ENCODE results near the gene ABCB1. TPM values are rescaled to one million over a fixed set of nuclear protein-coding genes. Genes with fewer than 3 reads are reported as not detected.

The ABCB1 gene
- total and polyA plus RNA-seq, 2 of the 13 experiments (the other 11 are each of a cell fraction or from before 2014, with no cell fraction given), result 42.8 to 52.6 TPM

DNA sequence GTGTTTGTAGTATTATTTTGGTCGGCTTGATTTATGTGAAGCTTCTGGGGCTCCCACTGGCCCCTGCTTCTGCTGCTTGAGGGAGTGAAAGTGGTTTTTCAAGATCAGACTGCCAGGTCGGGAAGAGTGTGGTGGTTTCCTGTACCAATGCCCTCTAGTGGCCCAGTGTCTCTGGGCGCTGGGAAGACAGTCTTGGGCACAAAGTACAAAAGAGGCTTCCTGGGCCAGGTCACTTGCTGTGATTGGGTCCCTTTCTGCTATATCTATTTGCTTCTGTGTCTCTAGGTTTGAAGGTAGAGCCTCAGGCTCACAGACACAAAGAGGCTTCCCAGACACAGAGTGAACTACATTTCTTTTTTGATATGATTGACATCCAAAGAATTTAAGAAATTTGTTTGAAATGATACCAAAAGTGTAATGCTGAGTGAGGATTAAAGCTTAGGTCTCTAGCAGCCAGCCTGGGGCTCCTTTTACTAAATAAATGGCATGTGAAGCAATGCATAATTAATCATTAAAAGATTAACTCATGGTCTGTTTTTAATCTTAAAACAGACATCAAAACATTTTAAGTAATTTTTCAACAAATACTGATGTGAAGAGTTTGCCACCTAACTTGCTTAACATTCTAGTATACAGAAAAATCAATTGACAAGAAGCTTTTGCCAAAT is 36.3 kb downstream of the ABCB1 start (continued):
- TF ChIP-seq, protein P1, sequence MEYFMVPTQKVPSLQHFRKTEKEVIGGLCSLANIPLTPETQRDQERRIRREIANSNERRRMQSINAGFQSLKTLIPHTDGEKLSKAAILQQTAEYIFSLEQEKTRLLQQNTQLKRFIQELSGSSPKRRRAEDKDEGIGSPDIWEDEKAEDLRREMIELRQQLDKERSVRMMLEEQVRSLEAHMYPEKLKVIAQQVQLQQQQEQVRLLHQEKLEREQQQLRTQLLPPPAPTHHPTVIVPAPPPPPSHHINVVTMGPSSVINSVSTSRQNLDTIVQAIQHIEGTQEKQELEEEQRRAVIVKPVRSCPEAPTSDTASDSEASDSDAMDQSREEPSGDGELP (IDR thresholded peaks at IDR 0.05; ENCODE audit: borderline replicate concordance, low read depth), result no peak
- TF ChIP-seq PBX3 (CRISPR knock-in tag; IDR thresholded peaks at IDR 0.05; ENCODE audit: borderline replicate concordance) (no peak), EHMT2 (IDR thresholded peaks at IDR 0.05; ENCODE audit: borderline replicate concordance, low read depth, low read length) (no peak), ZNF549 (CRISPR knock-in tag; IDR thresholded peaks at IDR 0.05) (no peak), ERF (CRISPR knock-in tag; IDR thresholded peaks at IDR 0.05) (no peak; the same call in 1 of the 2 replicates), FOSL1 (CRISPR knock-in tag; IDR thresholded peaks at IDR 0.05; ENCODE audit: borderline replicate concordance) (no peak), IRF2 (CRISPR knock-in tag; IDR thresholded peaks at IDR 0.05) (0 out of 2 replicates have a peak, but pooled peaks have one; percentile 28), ZSCAN5A (CRISPR knock-in tag; IDR thresholded peaks at IDR 0.05; ENCODE audit: borderline replicate concordance) (no peak), ATF6 (CRISPR knock-in tag; conservative IDR thresholded peaks at IDR 0.05) (no peak), ZNF263 (CRISPR knock-in tag; IDR thresholded peaks at IDR 0.05) (no peak), KLF12 (CRISPR knock-in tag; IDR thresholded peaks at IDR 0.05; ENCODE audit: borderline replicate concordance) (no peak), ZNF562 (CRISPR knock-in tag; IDR thresholded peaks at IDR 0.05; ENCODE audit: borderline replicate concordance) (no peak), HOXD1 (CRISPR knock-in tag; IDR thresholded peaks at IDR 0.05) (no peak), MEIS2 (CRISPR knock-in tag; IDR thresholded peaks at IDR 0.05) (no peak), HMG20B (CRISPR knock-in tag; conservative IDR thresholded peaks at IDR 0.05) (no peak), GFI1 (CRISPR knock-in tag; IDR thresholded peaks at IDR 0.05; ENCODE audit: borderline replicate concordance) (0 out of 2 replicates have a peak, but pooled peaks have one; percentile 52), ZNF30 (CRISPR knock-in tag; IDR thresholded peaks at IDR 0.05) (no peak)
- TF ChIP-seq, protein P2, sequence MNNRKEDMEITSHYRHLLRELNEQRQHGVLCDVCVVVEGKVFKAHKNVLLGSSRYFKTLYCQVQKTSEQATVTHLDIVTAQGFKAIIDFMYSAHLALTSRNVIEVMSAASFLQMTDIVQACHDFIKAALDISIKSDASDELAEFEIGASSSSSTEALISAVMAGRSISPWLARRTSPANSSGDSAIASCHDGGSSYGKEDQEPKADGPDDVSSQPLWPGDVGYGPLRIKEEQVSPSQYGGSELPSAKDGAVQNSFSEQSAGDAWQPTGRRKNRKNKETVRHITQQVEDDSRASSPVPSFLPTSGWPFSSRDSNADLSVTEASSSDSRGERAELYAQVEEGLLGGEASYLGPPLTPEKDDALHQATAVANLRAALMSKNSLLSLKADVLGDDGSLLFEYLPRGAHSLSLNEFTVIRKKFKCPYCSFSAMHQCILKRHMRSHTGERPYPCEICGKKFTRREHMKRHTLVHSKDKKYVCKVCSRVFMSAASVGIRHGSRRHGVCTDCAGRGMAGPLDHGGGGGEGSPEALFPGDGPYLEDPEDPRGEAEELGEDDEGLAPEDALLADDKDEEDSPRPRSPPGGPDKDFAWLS (CRISPR knock-in tag; IDR thresholded peaks at IDR 0.05; ENCODE audit: borderline replicate concordance), result no peak
- TF ChIP-seq, protein P3, sequence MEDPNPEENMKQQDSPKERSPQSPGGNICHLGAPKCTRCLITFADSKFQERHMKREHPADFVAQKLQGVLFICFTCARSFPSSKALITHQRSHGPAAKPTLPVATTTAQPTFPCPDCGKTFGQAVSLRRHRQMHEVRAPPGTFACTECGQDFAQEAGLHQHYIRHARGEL (CRISPR knock-in tag; IDR thresholded peaks at IDR 0.05), result no peak
